Retina (tissue), 1 donor: Measurements from ENCODE around the gene CDC45.

ENCODE experiments used
- DNase-seq: peaks from one replicate; pipeline ENCODE4 v3.0.0-alpha.2; 2016

The CDC45 gene

GRCh38 chr22:19469421-19469820 is 10.3 kb upstream of the CDC45 start:
- no peak for DNase-seq

GRCh38 chr22:19470010-19470409 is 9.7 kb upstream of the CDC45 start:
- no peak for DNase-seq

GRCh38 chr22:19471572-19471971 is 8.1 kb upstream of the CDC45 start:
- DNase-seq = no peak

DNA sequence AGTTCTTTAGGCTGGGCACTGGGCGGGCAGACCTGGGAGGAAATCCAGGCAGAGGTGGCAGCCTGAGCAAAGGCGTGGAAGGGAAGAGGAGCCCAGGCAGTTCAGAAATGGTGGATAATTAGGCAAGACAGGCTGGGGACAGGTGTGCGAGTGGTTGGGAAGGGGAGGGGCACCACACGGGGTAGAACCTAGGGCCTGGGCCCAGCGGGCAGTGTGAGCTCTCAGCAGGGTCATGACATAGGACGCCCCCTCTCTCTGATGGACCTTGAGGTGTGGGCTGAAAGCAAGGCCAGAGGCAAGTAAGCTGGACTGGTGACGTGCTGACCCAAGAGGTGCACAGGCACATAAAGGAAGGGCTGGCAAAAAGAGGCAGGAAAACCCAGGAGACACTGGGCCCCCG is 7.5 kb upstream of the CDC45 start:
- no peak for DNase-seq

DNA sequence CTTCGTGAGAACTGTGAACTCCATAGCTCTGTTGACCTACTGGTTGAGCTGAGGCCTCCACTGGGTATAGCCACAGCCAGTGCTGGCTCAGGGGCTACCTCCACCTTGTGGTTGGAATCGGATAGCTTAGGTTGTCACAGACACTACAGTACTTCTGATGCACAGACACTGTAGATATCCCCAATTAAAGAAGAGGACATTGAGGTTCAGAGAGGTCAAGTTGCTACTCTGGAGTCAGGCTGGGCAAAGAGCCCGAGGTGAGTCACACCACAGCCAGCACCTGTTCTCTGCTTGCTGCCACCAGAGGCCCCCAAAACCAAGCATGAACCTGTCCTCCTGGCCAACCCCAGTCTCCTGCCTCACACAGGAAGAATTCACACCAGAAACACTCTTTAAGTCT is 6.1 kb upstream of the CDC45 start:
- no peak for DNase-seq

DNA sequence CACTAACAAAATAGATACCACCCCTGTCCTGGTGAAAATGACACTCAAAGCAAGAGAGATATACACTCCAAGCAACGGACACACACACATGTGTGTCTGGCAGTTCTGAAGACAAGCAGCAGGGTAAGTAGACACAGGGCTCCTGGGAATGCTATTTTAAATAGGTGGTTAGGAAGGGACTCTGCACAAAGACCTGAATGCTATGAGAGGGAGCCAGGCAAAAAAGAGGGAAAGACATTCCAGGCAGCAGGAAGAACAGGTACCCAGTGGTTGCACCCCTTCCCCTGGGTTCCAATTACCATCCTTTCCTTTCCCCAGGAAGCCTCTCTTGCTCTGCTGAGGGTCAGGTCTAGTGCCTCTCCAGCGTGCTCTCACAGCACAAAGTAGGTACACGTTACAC is 3.7 kb upstream of the CDC45 start:
- no peak for DNase-seq

DNA sequence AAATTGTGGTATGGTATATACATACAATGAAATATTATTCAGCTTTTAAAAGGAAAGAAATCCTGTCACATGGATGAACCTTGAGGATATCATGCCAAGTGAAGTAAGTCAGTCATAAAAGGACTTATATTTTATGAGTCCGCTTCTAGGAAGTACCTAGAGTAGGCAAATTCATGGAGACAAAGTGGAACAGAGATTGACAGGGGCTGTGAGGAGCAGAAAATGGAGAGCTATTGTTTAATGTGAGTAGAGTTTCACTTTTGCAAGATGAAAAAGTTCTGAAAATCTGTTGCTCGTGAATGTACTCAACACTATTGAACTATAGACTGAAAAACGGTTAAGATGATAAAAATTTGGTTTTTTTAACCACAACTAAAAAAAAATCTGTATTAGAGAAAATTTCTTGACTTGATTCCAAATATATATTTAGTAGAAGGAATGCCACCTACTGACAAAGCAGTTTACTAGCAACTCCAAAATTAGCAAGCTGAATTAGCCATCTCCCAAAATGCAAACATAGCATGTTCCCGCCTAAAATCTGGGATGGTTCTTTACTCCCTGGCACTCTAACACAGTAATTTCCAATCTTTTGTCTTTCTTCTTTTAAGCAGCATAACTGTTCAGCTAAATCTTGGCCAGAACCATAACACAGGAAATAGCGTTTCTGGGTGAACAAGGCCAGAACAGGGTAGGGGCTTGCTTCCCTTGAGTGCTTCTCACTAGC is 2.2 kb upstream of the CDC45 start:
- no peak for DNase-seq

DNA sequence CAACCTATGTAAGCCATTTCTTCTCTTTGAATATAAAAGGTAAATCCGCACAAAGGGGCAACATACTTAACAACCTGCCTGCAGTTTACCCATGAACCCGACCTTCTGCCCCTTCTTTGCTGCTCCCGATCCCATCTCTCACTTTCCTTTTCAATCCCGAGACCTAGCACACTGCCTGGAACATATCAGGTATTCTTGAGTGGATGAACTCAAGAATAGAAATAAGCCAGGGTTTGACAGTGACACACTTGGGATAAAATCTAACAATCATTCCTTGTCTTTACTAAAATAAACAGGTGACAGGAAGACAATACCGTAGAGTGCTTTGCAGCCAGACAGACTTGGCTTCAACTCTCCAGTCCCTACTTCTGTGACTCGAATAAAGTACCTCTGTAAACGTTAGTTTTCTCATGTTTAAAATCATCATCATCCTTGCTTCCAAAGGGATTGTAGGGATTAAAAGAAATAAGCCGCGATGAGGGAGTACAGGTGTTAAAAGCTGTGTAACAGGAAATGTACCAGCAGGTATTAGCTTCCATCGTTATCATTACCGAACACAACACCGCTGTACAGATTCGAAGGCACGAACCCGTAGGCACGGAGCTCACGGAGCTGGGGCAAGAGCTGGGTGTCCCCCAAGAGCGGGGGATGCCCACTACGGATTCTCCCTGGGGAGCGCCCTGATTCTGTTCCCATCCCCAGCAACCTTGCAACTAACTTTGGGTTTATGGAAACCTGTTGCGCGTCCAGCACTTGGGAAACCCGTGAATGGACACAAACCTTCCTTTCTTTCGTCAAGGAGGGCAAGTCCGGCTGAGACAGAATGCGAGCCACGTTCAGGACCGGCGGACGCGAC is 1.4 kb upstream of the CDC45 start:
- DNase-seq = no peak

DNA sequence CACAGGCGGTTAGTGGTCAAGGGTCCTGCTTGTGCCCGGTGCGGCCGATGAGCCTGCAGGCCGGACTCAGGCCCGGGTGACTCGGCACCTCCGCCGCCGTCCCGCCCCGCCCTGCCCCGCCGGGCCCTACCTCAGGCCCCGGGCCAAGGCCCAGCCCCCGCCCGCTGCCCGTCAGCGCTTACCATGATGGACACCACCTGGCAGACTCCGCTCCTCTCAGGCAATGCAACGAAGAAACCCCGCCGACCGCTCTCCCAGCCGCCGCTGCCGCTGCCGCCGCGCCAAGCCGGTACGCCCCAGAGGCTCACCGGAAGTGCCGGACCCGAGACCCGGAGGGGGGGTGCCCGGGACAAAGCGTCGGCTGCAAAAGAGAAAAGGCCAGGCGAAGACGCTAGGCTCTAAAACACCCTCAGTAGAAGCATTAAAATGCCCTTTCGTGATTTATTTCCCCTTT is 792 bp upstream of the CDC45 start, which contains the start of gene UFD1:
TSS of gene UFD1 (minus strand) at position 293 of the 454 bp plus-strand sequence. CDS start at position 185, 108 bp downstream.
- no peak for DNase-seq

GRCh38 chr22:19480173-19480568 is 451 bp downstream of the CDC45 start:
- DNase-seq = no peak

DNA sequence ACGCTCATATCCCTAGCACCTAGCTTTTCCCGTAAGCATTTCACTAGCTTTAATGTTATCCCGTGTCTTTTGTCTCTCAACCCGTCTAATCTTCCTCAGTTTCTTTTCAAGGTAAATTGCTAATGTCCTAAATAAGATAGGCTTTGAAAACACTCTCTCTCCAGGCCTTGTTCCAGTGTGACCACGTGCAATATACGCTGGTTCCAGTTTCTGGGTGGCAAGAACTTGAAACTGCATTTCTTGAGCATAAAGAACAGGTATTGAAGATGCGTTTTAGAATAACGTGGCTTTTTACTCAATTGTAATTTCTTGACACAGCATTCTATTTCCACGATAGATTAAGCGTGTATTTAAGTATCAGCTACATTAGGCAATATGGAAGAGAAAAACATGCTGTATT is 1.1 kb downstream of the CDC45 start:
- no peak for DNase-seq

DNA sequence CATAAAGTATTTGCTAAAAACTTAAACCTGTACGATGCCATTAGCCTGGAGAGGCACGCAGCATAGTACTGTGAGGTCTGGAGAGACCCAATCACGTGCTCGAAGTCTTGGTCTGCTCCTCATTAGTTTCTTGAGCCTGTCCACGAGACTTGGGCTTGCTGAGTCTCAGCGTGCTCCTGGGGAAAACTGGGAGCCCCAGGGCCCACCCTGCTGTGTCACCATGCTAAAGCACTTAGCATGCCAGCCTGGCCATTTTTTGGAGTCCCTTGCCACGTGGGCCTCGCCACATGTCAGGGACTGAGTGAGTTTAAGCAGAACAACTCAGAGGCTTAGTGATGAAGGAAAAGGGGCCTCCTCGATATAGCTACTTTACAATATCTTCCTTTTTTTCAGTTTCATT is 2.6 kb downstream of the CDC45 start:
- DNase-seq = no peak

DNA sequence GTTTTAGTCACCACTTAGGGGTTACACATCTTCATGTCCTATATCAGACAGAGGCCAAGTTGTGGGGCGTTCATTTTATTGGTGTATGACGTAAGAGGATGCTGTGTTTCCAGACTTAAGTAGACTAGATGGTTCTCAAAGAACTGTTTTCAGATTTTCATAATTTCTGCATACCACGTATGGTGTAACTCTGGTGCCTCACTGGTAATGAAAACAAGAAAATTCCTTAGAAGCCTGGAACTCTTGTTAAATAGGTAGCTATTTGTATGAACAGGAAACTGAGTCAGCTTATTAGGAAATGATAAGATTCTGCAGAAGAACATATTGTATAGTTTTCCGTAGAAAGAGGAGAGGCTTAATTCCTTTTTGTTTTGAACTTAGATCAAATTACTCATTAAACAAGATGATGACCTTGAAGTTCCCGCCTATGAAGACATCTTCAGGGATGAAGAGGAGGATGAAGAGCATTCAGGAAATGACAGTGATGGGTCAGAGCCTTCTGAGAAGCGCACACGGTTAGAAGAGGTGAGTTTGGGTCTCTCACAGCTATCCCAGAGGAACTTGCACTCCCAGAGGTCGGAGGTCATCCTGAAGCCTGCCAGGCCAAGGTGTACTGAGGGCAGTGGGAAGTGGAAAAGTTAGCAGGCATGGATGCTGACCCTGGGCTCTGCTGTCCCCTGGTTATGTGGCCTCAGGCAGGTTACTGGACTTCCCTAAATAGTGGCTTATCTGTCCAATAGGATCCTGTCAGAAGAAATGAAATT is 3.9 kb downstream of the CDC45 start:
- no peak for DNase-seq

DNA sequence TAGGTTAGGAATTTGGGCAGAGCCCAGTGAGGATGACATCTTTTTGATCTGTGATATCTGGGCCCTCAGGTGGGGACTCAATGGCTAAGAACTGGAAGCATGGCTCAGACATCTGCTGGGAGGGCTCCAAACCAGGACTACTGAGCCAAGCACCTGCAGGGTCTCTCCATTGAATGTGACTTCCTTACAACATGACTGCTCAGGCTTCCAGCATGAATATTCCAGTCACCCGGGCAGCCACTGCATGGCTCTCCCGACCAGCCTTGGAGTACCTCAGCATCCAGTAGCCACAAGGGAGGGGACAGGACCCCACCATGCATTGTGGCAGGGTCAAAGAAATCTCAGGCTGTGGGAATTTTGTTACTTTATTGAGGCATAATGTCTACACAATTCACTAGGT is 8.6 kb downstream of the CDC45 start:
- DNase-seq = no peak

DNA sequence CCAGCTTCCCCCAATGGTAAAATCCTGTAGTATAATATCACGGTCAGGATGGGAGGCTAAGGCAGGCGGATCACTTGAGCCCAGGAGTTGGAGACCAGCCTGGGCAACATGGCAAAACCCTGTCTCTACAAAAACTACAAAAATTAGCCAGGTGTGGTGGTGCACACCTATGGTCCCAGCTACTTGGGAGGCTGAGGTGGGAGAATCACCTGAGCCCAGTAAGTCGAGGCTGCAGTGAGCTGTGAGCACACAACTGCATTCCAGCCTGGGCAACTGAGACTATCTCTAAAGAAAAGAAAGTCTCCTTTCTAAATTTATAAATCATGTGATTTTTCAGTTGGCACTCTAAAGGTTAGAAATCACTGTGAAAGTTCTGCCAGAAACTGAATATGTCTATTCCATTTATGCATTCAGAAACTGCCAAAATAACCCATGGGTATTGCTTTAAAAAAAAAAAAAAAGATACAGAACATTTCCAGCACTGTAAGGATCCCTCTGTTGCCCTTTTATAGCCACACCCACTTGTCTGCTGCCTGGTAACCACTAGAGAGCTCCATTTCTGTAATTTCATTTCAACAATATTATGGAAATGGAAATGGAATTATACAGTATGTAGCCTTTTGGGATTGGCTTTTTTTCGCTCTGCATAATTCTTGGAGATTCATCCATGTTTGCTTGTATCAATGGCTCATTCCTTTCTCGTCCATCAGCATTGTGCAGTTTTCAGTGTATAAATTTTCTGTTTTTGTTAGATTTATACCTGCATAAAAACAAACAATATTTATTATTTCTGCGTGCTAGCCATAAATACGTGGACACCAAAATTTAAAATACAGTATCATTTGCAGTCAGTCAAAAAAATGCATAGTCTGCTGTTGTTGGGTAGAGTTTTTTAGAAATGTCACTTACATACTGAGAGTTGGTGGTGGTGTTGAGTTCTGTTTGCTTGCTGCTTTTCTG is 9.4 kb downstream of the CDC45 start:
- DNase-seq = no peak

DNA sequence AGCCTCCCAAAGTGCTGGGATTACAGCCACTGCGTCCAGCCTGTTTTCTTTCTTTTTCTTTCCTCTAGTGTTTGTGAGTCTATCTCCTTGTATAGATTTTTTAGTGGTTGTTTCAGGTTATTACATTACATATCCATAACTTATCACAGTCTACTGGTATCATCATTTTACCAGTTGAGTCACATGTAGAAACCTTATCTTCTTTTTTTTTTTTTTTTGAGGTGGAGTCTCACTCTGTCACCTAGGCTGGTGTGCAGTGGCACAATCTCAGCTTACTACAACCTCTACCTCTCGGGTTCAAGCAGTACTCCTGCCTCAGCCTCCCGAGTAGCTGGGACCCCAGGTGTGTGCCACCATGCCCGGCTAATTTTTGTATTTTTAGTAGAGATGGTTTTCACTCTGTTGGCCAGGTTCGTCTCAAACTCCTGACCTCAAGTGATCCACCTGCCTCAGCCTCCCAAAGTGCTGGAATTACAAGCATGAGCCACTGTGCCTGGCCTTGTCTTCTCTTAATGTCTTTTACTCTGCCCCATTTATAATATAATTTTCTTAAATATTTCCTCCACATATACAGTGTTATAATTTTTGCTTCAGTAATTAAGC is 11.0 kb downstream of the CDC45 start:
- no peak for DNase-seq

DNA sequence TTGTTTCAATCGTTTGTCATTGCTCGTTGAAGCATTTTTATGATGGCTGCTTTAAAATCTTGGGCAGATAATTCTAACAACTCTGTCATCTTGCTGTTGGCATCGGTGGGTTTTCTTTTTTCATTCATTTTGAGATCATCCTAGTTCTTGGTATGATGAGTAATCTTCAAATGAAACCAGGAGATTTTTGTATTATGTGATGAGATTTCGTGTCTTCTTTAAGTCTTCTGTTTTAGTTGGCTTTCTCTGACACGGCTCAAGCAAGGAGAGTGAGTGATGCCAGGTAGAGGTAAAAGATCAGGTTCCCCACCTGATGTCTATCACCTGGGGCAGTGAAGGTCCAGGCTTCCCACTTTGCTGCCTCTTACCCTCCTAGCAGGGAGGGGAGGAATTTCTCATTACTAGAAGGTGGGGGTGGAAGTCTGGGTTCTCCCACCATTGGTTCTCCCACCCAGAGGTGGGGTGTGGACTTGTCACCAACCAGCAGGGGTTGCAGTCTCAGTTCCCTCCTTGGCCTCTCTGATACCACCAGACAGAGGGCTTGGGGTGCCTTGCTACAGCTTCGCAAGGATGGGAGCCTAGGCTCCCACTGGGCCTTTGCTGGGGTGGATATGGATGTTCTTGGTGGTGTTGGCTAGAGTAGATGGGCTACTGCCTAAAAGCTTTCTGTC is 12.9 kb downstream of the CDC45 start:
- DNase-seq = no peak

GRCh38 chr22:19494001-19494560 is 14.4 kb downstream of the CDC45 start:
- DNase-seq = no peak

GRCh38 chr22:19494676-19495173 is 15.0 kb downstream of the CDC45 start:
- DNase-seq = no peak

- no peak for DNase-seq
Measured at GRCh38 chr22:19495562-19496323, 16.0 kb downstream of the CDC45 start.
